GM10847 (cell line): Measurements from ENCODE around the gene EVA1C.

ENCODE experiments used
- POLR2A ChIP-seq: IDR thresholded peaks from 2 replicates; pipeline ENCODE4 v1.6.1; 2011; ENCODE audit not compliant: insufficient read length; ENCODE audit errors: extremely low read depth

The EVA1C gene

DNA sequence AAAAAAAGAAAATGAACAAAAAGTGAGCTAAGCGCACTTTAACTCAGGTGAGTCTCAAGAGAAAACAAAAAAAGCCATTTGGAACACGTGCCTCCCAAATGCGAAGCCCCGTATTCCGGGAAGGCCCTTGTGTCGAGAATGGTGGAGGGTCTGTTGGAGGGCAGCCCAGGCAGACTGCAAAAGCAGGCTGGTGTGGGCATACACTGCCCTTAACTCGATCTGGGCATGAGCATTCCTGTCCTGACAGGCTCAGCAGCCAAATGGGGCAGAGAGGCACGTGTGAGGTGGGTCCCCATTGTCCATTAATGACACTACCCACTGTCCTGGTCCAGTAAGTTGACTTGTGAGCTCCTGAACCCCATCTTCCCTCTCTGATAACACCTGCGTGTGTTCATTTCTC is 57.7 kb downstream of the EVA1C start:
- no peak for TF ChIP-seq POLR2A

DNA sequence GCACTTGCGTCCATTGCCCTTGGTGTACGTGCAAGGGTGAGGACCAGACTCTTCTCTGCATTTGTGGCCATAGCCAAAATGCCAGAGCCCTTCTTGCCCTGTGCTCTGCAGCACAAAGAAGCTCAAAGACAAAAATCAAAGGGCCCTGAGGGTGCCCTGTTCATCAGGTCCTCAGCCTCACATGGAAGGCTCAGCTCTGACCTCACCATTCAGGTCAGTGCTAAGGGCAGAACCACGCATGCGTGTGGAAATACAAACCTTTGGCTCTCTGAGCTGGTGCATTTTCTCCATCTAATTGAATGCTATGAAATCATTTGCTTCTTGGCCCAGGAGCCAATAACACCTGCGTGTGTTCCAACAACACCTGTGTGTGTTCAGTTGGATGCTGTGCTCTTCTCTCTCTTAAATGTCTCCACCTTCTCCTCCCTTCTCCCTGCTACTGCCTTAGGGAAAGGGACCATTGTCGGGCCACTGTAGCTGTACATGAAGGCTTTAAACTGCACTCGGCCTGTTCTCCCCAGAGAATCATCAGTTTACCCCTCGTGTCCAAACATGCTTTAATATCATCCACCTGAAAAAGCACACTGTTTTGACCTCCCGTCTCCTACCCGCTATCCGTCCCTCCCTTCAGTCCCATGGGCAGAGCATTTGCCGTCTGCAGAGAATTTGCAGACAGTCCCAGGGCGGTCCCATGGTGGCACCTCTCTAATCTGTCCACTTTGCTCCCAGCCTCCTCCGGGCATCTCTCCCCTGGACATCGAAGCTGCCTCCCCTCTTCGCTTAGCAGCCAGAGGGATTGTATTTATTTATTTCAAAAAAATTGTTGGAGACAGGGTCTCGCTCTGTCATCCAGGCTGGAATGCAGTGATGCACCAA is 60.6 kb downstream of the EVA1C start:
- no peak for TF ChIP-seq POLR2A

DNA sequence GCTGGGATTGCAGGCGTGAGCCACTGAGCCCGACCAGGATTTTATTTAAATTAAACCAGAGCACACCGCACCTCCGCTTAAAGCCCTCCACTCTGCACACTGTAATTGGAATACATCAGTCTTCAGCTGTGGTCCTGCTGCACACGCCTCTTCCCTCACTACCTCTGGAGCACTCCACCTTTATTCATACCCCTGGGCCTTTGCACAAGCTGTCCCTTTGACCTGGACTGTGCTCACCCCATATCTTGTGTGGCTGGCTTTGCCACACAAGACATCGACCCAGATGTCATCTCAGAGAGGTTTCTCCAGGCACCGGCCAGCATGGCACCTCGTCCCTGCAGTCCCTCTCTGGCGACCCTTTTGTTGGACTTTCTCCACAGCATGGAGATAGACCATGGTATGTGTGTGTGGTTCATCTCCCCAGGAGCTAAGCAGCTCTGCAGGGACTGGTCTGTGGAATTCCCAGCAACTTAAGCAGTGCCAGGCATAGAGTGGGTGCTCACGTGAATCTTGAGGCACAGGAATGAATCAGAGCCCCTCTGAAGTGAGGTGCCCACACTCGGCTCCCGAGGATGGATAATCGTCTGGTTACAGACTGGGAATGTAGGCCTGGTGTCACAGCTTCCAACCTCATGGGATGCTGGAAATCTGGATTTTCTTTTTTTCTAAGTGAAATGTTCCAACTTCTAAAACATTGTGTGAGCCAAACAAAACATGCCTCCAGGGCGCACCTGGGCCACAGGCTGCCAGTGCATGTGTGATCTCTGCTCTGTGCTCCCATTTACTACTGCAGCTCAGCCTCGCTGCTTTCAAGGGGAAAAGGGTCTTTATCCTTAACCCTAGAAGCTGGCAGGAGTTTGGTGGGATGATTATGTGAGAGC is 61.9 kb downstream of the EVA1C start:
- no peak for TF ChIP-seq POLR2A

DNA sequence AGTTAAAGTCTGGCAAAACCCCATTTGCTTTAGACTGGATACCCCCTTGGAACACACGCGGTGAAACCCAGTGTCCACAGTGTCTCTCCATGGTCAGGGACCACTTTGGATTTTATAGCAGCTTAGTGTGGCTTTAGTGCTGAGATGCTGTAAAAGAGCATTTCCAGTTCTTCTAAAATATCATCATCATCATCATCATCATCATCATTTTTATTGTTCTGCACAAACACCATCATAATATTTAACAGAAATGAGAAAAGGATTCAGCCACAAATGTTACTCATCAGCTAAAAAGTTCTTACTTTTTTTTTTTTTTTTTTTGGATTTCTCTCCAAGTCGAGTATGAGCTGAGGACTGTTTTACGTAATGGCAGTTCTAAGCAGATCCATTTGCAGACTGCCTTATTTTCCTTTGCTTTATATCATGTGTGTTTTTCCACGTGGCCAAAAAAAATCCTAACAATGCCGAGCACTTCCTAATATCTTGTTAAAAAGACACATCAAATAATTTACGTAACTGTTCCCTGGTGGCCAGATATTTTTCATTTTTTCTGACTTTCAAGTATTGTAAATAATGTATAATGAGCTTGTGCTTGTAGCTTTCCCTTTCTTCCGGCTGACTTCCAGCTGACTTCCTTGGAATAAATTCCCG is 62.8 kb downstream of the EVA1C start:
- no peak for TF ChIP-seq POLR2A

DNA sequence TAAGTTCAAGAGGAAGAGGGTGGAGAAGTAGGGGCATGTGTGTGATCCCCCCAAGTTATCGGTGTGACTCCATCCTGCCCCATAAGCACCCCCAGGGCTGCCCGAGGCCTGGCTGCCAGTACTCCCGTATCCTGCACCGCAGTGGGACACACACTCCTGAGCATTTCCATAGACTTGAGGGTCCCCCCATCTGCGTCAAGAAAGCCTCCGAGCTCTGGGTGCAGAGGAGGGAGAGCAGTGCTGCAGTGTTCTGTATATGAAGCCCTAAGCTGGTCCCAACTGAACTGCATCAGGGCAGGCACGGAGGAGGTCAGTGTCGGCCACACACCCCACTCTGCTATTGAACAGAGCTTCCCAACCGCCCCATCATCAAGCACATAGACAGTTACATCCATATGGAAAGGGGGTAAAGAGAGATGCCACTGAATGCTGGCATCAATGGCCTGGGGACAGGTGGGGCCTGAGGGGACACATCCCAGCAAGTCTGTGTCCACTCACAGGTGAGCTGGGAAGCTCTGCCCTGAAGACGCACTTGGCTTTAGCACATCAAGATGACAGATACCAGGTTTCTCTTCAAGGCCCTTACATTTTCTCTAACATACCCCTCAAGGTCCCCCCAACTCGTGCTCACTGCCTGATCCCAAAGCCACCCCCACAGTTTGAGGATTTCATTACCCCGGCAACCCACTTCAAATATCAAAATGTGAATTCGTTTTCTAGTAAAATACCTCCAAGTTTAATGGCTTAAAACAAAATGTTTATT is 64.3 kb downstream of the EVA1C start:
- TF ChIP-seq POLR2A = no peak

DNA sequence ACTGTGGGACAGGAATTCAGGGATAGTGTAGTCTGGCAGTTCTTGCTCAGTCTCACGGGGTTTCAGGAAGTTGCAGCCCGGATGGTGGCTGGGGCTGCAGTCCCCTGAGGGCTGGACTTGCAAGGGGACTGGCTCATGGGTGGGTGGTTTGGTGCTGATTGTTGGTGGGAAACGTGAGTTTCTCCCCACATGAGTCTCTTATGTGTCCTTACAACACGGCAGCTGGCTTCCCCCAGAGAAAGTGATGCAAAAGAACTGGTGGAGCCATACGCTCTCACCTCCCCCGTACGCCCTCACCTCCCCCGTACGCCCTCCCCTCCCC is 64.9 kb downstream of the EVA1C start:
- TF ChIP-seq POLR2A = no peak

DNA sequence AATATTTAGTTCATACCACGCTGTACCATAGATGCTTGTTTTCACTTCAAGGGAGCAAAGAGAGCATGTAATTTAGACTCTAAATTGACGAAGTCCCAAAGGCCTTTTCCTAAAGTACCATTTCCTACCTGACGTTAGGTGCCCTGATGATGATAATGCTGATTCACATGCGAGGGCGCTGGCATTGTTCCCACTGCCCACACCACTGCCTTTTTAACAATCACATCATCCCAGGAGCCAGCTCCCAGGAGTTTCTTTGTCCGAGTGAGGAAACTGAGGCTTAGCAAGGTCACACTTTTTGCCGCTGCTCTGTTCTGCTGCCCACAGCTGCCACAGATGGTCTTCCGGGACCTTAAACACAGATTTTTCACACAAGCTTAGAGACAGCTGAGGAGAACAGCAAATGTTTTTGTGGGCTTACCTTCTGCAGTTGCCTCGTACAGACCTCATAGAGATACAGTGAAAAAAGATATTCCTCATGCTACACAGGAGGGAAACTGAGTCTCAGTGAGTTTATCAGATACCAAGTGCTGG is 69.4 kb downstream of the EVA1C start:
- no peak for TF ChIP-seq POLR2A

DNA sequence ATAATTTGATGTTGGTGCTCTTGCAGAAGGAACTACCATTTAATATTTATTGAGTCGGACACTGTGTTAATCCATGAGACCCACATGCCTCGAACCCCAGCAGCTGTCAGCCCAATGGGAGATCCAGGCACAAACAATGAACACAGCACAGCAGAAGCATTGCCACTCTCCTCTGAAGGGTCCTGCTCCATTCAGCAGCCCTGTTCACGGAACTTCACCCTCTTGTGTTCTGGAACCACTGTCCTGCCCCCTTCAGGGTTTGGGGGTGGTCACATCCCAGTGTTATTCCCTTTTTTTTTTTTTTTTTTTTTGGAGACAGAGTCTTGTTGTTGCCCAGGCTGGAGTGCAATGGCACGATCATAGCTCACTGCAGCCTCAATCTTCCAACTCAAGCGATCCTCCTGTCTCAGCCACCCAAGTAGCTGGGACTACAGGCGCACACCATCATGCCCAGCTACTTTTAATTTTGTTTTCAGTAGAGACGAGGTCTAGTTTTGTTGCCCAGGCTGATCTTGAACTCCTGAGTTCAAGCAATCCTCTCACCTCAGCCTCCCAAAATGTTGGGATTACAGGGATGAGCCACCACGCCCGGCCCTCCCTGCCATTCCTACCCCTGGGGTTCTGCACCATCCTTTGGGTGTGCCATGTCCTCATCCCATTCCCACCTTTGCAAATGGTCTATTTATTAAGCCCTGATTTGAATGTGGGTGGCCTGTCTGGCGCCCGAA is 70.2 kb downstream of the EVA1C start:
- no peak for TF ChIP-seq POLR2A

DNA sequence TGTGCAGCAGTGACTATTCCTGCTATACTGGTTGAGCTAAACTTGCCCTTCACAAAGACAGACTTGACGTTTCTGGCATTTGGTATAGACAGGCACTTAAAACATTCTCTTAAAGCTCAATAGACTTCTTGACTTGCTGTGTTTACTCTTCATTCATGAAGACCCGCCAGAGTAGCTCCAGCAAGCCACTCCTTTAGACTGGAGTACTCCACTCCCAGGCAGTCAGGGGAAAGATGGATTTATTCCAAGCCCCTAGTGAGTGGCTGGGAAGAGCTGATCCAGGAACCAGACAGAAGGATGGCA is 70.7 kb downstream of the EVA1C start:
- TF ChIP-seq POLR2A = no peak

DNA sequence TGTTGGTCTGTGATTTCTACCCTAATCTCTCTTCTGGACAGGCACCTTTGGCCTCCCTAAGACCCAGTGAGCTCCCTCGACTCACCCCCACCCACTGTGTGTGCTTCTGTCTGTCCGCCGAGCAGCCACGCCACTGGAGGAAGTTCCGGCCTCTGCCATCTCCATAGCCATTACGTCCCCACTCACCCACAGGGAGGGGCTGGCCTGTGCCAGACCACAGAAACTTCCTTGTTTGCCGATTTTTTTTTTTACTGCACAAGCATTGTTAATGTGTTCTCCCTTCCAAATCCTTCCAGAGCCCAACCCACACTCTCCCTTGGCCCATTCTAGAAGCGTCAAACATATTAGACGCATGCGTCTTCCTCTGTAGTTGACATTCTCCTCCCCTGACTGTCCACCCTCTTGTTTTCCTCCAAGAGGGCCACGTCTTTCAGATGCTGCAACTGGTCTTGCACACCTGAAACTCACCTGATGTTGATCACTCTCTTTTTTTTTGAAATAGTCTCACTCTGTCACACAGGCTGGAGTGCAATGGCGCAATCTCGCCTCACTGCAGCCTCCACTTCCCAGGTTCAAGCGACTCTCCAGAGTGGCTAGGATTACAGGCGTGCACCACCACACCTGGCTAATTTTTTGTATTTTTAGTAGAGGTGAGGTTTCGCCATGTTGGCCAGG is 72.3 kb downstream of the EVA1C start:
- TF ChIP-seq POLR2A = no peak

DNA sequence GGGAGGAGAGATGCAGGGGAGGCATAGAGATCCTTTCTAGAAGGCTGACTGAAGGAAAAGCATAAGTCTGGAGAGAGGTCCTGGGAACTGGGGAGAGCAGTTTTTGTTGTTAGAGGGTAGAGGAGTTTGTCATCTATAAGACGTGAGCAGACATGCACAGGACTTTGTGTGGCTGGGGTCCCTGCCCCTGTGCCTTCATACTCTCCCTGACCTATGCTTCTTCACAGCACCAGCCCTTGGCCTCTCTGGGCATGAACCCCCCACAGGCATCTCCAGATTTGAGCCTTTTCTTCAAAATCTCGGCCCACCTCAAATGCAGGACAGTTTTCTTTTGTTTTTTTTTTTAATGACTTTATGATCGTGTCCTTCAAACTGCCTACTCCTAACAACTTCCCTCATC is 79.9 kb downstream of the EVA1C start:
- no peak for TF ChIP-seq POLR2A

DNA sequence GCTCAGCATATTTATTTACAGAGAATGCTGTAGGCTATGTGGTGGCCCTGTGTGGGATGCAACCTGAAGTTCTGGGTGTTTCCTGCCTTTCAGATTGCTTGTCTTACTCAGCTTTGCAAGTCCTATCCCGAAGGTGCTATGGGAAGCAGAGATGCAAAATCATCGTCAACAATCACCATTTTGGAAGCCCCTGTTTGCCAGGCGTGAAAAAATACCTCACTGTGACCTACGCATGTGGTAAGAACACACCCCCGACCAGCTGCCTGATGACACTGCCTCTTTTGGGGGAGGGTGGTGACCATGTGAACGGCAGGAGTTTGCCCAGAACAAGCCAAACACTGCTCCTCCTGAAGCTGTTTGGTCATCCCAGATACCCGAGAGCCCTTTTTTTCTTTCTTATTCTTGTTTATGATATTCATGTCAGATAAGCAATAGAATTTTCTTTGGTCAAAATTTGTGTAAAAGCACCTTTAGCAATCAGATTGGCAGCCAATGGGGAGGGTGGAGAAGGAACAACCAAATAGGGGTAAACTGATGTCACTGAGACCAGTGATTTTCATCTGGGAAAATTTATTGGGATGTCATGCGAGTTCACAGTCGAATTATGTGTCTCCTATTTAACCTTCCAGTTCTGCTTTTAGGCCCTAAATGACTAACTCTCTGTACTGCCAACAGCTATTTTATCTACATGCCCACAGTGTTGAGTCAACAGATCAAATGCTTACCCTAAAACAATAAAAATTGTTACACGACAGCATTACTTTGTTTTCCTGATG is 82.6 kb downstream of the EVA1C start:
- TF ChIP-seq POLR2A = no peak

DNA sequence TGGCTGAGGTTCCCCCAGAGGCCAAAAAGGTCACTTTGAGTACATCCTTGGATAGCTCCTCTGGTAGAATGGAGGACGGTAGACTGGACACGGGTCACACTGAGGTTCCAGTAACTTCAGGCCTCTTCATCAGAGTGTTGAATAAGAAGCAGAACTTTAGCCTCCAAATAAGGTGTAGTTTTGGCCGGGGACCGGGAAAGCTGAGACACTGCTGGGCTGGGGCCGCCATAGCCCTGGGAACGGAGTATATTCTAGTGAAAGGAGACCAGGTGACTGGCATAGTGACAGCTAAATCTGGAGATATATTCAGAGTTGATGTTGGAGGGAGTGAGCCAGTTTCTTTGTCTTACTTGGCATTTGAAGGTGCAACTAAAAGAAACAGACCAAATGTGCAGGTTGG is 84.1 kb downstream of the EVA1C start:
- TF ChIP-seq POLR2A = no peak
